Fibroblast of pulmonary artery (primary cell): ENCODE data around the gene PLXNA4.
A peak's percentile ranks its signal among the peaks of the same experiment; 100 is the strongest.

Source experiments
- DNase-seq: peaks from one replicate; pipeline ENCODE4 v3.0.0-alpha.2; 2010; ENCODE audit warnings: low read depth
- H3K4me3 ChIP-seq: replicated peaks from 2 replicates; pipeline ENCODE4 v1.5.1; 2011; ENCODE audit warnings: low read depth, mild to moderate bottlenecking, control low read depth, low read length, moderate library complexity
- CTCF ChIP-seq: IDR thresholded peaks from 2 replicates; pipeline ENCODE4 v1.5.1; 2011; ENCODE audit warnings: mild to moderate bottlenecking, control low read depth, low read length, inconsistent platforms; ENCODE audit errors: missing control alignments

PLXNA4 gene

GRCh38 chr7:132592231-132592920 lies 16.1 kb upstream of the PLXNA4 start:
- no peak for TF ChIP-seq CTCF
- DNase-seq: no peak
- H3K4me3 ChIP-seq: no peak overlapping the region

- no peak for TF ChIP-seq CTCF
- DNase-seq: no peak
- no peak overlapping the region for H3K4me3 ChIP-seq
Observed at GRCh38 chr7:132590162-132590561, 13.9 kb upstream of the PLXNA4 start.

GRCh38 chr7:132588596-132588995 lies 12.3 kb upstream of the PLXNA4 start:
- DNase-seq: no peak
- H3K4me3 ChIP-seq: no peak overlapping the region
- TF ChIP-seq CTCF: no peak

GRCh38 chr7:132584796-132585494 lies 8.7 kb upstream of the PLXNA4 start:
- DNase-seq: no peak
- no peak overlapping the region for H3K4me3 ChIP-seq
- no peak for TF ChIP-seq CTCF

- DNase-seq: no peak
- no peak overlapping the region for H3K4me3 ChIP-seq
- TF ChIP-seq CTCF: no peak
Observed at GRCh38 chr7:132581431-132581830, 5.2 kb upstream of the PLXNA4 start.

- H3K4me3 ChIP-seq: no peak overlapping the region
- TF ChIP-seq CTCF: peak; percentile 73
- peak; percentile 84 for DNase-seq
Observed at GRCh38 chr7:132580717-132581285, 4.5 kb upstream of the PLXNA4 start.

- no peak overlapping the region for H3K4me3 ChIP-seq
- peak; percentile 11 for DNase-seq
- no peak for TF ChIP-seq CTCF
Observed at GRCh38 chr7:132580277-132580676, 4.0 kb upstream of the PLXNA4 start.
